Upper lobe of left lung (tissue), 4 donors: ENCODE results near the gene LEKR1.

Experiments
- CTCF ChIP-seq, 6 experiments: fragments of 450-650 bp in 4 of 6; fragments of 200-600 bp in 2 of 6; sonication (generic) in 2 of 6; IDR thresholded peaks; one replicate each; pipeline ENCODE4 v1.5.1; 2016 to 2019; ENCODE audit warnings: antibody characterized with exemption in 6 of 6
- POLR2AphosphoS5 ChIP-seq, 2 donors: sonication (generic); formaldehyde crosslinking; IDR thresholded peaks; one replicate each; pipeline ENCODE4 v1.5.1; 2017; ENCODE audit warnings: antibody characterized with exemption in 2 of 2

GRCh38 chr3:156859578-156859977, 33.4 kb downstream of the LEKR1 start:
- no peak for TF ChIP-seq CTCF (IDR thresholded peaks at IDR 0.05)
- no peak for TF ChIP-seq POLR2AphosphoS5 (IDR thresholded peaks at IDR 0.05)
